ENCODE measurements around the gene LMO2.
"Not testable (repeated sequence)": the region's sequence is repeated elsewhere in the genome, so short reads cannot be mapped to it uniquely, and the experiment has no call there.

LMO2 gene

GRCh38 chr11:33926671-33927552 lies 35.0 kb upstream of the LMO2 start:
- no peak overlapping the region for H3K9ac ChIP-seq (ENCODE audit: low read depth, low read length)
- H3K4me1 ChIP-seq (ENCODE audit: insufficient read depth, low read length): no peaks in the 10 kb centered on the region
- no peaks in the 10 kb centered on the region for H3K36me3 ChIP-seq (ENCODE audit: insufficient read depth, low read length)
- H3K9me3 ChIP-seq (ENCODE audit: control insufficient read depth, insufficient read depth, low read length): no peaks in the 10 kb centered on the region; the same call in 1 of the 2 replicates

GRCh38 chr11:33924341-33924740 lies 32.5 kb upstream of the LMO2 start:
- H3K9ac ChIP-seq (ENCODE audit: low read depth, low read length): no peak overlapping the region
- no peaks in the 10 kb centered on the region for H3K4me1 ChIP-seq (ENCODE audit: insufficient read depth, low read length)
- no peaks in the 10 kb centered on the region for H3K9me3 ChIP-seq (ENCODE audit: control insufficient read depth, insufficient read depth, low read length)
- H3K36me3 ChIP-seq (ENCODE audit: insufficient read depth, low read length): no peaks in the 10 kb centered on the region

- H3K4me1 ChIP-seq (ENCODE audit: insufficient read depth, low read length): no peaks in the 10 kb centered on the region
- H3K9ac ChIP-seq (ENCODE audit: low read depth, low read length): no peak overlapping the region
- no peaks in the 10 kb centered on the region for H3K36me3 ChIP-seq (ENCODE audit: insufficient read depth, low read length)
- no peaks in the 10 kb centered on the region for H3K9me3 ChIP-seq (ENCODE audit: control insufficient read depth, insufficient read depth, low read length)
These were observed 31.8 kb upstream of the LMO2 start for GRCh38 chr11:33923626-33924025.

DNA sequence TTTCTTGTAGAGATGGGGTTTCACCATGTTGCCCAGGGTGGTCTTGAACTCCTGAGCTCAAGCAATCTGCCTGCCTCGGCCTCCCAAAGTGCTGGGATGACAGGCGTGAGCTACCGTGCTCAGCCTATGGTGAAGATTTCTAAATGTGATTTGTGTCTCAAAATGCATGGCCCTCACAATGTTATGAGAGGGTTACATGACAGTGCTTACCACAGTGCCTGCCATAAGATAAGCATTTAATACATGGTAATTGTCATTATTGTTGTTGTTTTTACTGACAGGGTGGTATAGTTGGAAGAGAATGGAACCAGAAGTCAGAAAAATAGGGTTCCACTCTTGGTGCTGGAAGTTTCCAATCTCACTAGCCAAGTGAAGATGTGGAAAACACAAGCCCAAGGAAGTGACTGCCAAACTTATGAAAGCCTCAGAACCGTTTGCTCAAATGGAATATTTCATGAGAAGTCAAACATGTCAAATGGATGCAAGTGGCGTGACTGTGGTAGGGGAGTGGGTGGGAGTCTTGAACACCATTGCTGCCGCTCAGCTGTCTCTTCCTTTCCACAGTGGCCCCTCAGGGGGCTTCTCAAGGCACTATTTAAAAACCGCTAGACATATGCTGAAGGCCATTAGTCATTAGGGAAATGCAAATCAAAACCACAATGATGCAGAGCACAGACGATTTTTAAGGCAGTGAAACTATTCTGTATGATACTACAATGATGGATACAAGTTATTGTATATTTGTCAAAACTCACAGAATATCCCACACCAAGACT lies 29.1 kb upstream of the LMO2 start:
- H3K9ac ChIP-seq (ENCODE audit: low read depth, low read length): no peak overlapping the region
- no peaks in the 10 kb centered on the region for H3K36me3 ChIP-seq (ENCODE audit: insufficient read depth, low read length)
- H3K9me3 ChIP-seq (ENCODE audit: control insufficient read depth, insufficient read depth, low read length): no peaks in the 10 kb centered on the region
- no peaks in the 10 kb centered on the region for H3K4me1 ChIP-seq (ENCODE audit: insufficient read depth, low read length)

DNA sequence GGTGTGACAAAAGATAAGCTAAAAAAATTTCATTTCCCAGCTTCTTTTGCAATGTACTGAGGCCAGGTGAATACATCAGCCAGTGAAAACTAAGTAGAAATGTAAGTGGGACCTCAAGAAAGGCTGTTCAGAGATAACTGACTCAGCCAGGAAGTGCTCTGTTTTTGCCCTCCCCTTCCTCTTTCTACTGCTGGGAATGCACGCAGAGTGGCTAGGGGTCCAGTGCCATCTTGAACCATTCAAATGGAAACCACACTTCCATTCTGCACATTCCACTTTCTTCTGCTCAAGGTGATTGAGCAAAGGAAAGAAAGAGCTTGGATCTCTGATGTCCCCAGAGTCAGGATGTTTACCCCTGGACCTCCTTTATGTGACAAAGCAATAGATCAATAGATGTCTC lies 27.8 kb upstream of the LMO2 start:
- H3K9ac ChIP-seq (ENCODE audit: low read depth, low read length): no peak overlapping the region
- no peaks in the 10 kb centered on the region for H3K9me3 ChIP-seq (ENCODE audit: control insufficient read depth, insufficient read depth, low read length)
- H3K4me1 ChIP-seq (ENCODE audit: insufficient read depth, low read length): no peaks in the 10 kb centered on the region
- H3K36me3 ChIP-seq (ENCODE audit: insufficient read depth, low read length): no peaks in the 10 kb centered on the region

DNA sequence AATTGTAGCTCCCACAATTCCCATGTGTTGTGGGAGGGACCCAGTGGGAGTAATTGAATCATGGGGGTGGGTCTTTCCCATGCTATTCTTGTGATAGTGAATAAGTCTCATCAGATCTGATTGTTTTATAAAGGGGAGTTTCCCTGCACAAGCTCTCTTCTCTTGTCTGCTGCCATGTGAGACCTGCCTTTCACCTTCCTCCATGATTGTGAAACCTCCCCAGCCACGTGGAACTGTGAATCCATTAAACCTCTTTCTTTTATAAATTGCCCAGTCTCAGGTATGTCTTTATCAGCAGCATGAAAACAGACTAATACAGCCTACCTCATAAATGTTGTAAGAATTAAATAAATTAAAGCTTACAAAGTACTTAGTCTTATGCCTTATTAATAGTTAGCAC lies 25.5 kb upstream of the LMO2 start:
- H3K36me3 ChIP-seq (ENCODE audit: insufficient read depth, low read length); H3K9ac ChIP-seq (ENCODE audit: low read depth, low read length); H3K9me3 ChIP-seq (ENCODE audit: control insufficient read depth, insufficient read depth, low read length); H3K4me1 ChIP-seq (ENCODE audit: insufficient read depth, low read length): not testable (repeated sequence)

GRCh38 chr11:33916736-33917135 lies 24.9 kb upstream of the LMO2 start:
- H3K9ac ChIP-seq (ENCODE audit: low read depth, low read length): no peak overlapping the region
- H3K4me1 ChIP-seq (ENCODE audit: insufficient read depth, low read length): peaks cover 9% of the 10 kb centered on the region
- peaks cover 4% of the 10 kb centered on the region for H3K9me3 ChIP-seq (ENCODE audit: control insufficient read depth, insufficient read depth, low read length)
- H3K36me3 ChIP-seq (ENCODE audit: insufficient read depth, low read length): no peaks in the 10 kb centered on the region

- Histone ChIP-seq H3K9ac (ENCODE audit: low read depth, low read length) (no peak overlapping the region), H3K9me3 (ENCODE audit: control insufficient read depth, insufficient read depth, low read length) (peaks cover 4% of the 10 kb centered on the region), H3K4me1 (ENCODE audit: insufficient read depth, low read length) (peaks cover 13% of the 10 kb centered on the region), H3K36me3 (ENCODE audit: insufficient read depth, low read length) (no peaks in the 10 kb centered on the region)
These were observed 23.6 kb upstream of the LMO2 start for GRCh38 chr11:33915526-33915925.

DNA sequence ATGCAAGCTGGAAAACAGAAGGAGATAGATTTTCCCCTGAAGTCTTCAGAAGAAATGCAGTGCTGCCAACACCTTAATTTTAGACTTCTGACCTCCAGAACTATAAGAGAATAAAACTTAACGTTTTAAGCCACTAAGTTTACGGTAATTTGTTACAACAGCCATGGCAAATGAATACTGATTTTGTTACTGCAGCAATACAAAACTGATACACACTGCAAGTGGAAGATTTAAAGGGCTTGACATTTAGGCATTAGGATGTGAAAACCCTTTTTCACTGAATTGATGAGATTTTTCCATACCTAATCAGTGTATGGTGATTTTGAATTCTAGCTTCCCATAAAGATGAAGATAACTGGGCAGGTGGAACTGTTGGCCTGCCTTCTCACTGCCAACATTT lies 22.1 kb upstream of the LMO2 start:
- Histone ChIP-seq H3K9ac (ENCODE audit: low read depth, low read length) (no peak overlapping the region), H3K9me3 (ENCODE audit: control insufficient read depth, insufficient read depth, low read length) (peaks cover 4% of the 10 kb centered on the region), H3K36me3 (ENCODE audit: insufficient read depth, low read length) (no peaks in the 10 kb centered on the region), H3K4me1 (ENCODE audit: insufficient read depth, low read length) (peaks cover 13% of the 10 kb centered on the region)

GRCh38 chr11:33912405-33913361 lies 20.8 kb upstream of the LMO2 start:
- Histone ChIP-seq H3K4me1 (ENCODE audit: insufficient read depth, low read length) (peaks cover 13% of the 10 kb centered on the region), H3K36me3 (ENCODE audit: insufficient read depth, low read length) (no peaks in the 10 kb centered on the region), H3K9ac (ENCODE audit: low read depth, low read length) (no peak overlapping the region), H3K9me3 (ENCODE audit: control insufficient read depth, insufficient read depth, low read length) (peaks cover 4% of the 10 kb centered on the region)

DNA sequence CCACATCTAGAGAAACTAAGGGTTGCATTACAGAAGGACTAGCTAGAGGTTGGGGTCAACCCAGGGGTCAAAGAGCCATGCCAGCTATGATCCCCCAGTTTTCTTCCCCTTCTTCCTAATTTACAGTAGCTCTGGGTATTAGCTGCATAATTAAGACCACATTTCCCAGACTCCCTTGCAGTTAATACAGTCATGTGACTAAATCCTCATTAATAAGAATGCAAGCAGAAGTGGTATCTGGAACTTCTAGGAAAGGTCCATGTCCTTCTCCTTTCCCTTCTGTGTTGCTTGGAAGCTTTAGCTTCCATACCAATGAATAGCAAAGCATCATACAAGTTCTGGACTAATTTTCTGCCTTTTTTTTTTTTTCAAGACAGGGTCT lies 19.1 kb upstream of the LMO2 start:
- peaks cover 17% of the 10 kb centered on the region for H3K4me1 ChIP-seq (ENCODE audit: insufficient read depth, low read length)
- H3K9me3 ChIP-seq (ENCODE audit: control insufficient read depth, insufficient read depth, low read length): peaks cover 4% of the 10 kb centered on the region
- H3K9ac ChIP-seq (ENCODE audit: low read depth, low read length): no peak overlapping the region
- no peaks in the 10 kb centered on the region for H3K36me3 ChIP-seq (ENCODE audit: insufficient read depth, low read length)

DNA sequence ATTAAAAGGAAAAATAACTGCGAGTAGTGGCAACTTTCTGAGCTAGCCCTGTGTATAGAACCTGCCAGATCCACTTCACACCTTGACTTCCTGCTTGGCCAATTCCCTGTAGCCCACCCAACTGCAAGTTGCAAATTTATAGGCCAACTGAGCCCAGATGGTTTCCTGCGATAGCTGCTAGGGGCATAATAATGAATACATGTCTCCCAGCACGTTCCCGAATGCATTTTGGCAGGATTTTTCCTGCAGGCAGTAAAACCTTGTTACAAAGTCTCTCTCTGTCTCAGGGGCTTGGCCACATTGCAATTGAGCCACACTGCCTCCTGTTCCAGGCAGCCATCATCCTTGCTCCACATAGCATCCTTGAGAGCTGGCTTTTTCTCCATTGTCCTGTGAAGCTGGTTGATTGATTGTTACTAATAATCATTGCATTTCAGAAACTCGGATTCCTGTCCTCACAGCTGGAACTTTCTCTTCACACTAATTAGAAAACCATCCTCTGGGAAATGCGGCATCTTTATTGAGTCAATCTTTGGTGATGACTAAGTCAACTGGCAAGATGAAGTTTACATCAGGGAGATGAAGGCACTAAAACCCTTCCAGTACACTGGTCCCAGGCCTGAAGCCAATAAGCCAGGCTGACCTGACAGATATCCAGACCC lies 18.6 kb upstream of the LMO2 start:
- peaks cover 4% of the 10 kb centered on the region for H3K9me3 ChIP-seq (ENCODE audit: control insufficient read depth, insufficient read depth, low read length)
- H3K36me3 ChIP-seq (ENCODE audit: insufficient read depth, low read length): no peaks in the 10 kb centered on the region
- H3K9ac ChIP-seq (ENCODE audit: low read depth, low read length): no peak overlapping the region
- peaks cover 17% of the 10 kb centered on the region for H3K4me1 ChIP-seq (ENCODE audit: insufficient read depth, low read length)

DNA sequence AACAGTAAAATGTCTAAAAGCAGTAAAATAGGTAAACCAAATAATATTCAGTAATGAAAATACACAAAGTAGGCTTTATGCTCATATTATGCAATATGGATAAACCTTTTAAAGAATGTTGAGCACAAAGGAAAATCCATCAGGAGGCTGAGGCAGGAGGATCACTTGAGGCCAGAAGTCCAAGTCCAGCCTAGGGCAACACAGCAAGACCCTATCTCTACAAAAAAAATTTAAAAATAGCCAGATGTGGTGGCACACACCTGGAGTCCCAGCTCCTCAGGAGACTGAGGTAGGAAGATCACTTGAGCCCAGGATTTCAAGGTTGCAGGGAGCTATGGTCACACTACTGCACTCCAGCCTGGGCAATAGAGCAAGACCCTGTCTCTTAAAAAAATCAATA lies 17.7 kb upstream of the LMO2 start:
- H3K36me3 ChIP-seq (ENCODE audit: insufficient read depth, low read length): no peaks in the 10 kb centered on the region
- H3K9ac ChIP-seq (ENCODE audit: low read depth, low read length): no peak overlapping the region
- peaks cover 17% of the 10 kb centered on the region for H3K4me1 ChIP-seq (ENCODE audit: insufficient read depth, low read length)
- peaks cover 4% of the 10 kb centered on the region for H3K9me3 ChIP-seq (ENCODE audit: control insufficient read depth, insufficient read depth, low read length)

DNA sequence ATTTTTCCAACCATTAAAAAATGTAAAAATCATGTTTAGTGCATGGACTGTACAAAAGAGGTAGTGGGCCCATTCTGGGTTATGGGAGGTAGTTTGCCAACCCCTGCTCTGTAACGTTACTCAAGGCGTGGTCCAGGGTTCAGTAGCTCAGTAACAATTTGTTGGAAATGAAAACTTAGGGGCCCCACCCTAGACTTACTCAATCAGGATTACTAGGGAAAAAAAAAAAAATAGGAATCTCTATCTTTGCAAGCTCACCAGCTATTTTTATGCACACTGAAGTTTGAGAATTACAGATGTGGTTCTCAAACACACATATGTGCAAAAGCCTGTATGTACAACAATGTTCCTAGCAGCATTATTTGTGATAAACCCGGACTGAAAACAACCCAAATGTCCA lies 17.3 kb upstream of the LMO2 start:
- H3K36me3 ChIP-seq (ENCODE audit: insufficient read depth, low read length): no peaks in the 10 kb centered on the region
- no peak overlapping the region for H3K9ac ChIP-seq (ENCODE audit: low read depth, low read length)
- peaks cover 17% of the 10 kb centered on the region for H3K4me1 ChIP-seq (ENCODE audit: insufficient read depth, low read length)
- H3K9me3 ChIP-seq (ENCODE audit: control insufficient read depth, insufficient read depth, low read length): peaks cover 4% of the 10 kb centered on the region

Measured in ES-I3 (cell line).